ENCODE measurements around the gene ADGRB3.

DNA sequence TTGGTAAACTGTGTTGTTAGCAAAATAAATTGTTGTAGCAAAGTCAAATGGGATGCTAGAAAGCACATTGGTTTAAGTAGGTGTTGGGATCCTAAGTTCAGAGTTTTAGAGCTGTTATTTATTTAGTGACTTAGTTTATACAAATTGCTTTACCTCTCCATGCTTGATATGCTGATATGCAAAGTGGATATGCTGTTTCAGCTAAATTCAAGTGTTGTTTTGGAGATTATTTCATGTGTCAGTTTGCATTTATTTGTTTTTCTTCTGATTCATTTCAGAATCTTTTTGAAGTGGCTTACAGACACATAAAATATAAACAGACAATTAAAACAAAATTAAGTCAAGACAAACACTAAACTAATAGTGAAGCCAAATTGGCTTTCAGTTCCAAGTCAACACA is 203.5 kb downstream of the ADGRB3 start:
- no peak for TF ChIP-seq GATA2 (IDR thresholded peaks at IDR 0.05; ENCODE audit: low read depth, low read length)
- no peak for TF ChIP-seq GATA3 (IDR thresholded peaks at IDR 0.05; ENCODE audit: low read depth, low read length)

Data from SH-SY5Y (cell line).